Astrocyte (in vitro differentiated cells and primary cell): ENCODE data around the gene PGM2L1. TPM values are rescaled to one million over a fixed set of nuclear protein-coding genes. Genes with fewer than 3 reads are reported as not detected.

Source experiments
- DNase-seq: peaks from one replicate; pipeline ENCODE4 v3.0.0-alpha.2; 2010; ENCODE audit warnings: low read depth
- FAIRE-seq: peaks from 2 replicates; lab custom pipeline; 2011; peaks lifted over from hg19 to GRCh38; lab: Jason Lieb, UNC
- H2AFZ ChIP-seq: 2 replicates; pipeline ENCODE4 v1.6.0; 2012; ENCODE audit warnings: low read depth, low read length, inconsistent platforms
- H3K27ac ChIP-seq: 2 replicates; pipeline ENCODE4 v1.5.1; 2011; ENCODE audit warnings: low read depth, low read length, inconsistent platforms
- H3K27me3 ChIP-seq: 2 replicates; pipeline ENCODE4 v1.6.0; 2011; ENCODE audit warnings: low read length, inconsistent platforms; ENCODE audit not compliant: insufficient read depth
- H3K36me3 ChIP-seq: 2 replicates; pipeline ENCODE4 v1.5.1; 2011; ENCODE audit warnings: low read length, inconsistent platforms; ENCODE audit not compliant: insufficient read depth
- H3K4me1 ChIP-seq: 2 replicates; pipeline ENCODE4 v1.5.1; 2011; ENCODE audit warnings: low read length, inconsistent platforms; ENCODE audit not compliant: insufficient read depth
- H3K4me2 ChIP-seq: 2 replicates; pipeline ENCODE4 v1.6.0; 2012; ENCODE audit warnings: low read length, inconsistent platforms
- H3K4me3 ChIP-seq: 2 replicates; pipeline ENCODE4 v1.5.1; 2011; ENCODE audit warnings: low read depth, mild to moderate bottlenecking, low read length, inconsistent platforms; ENCODE audit not compliant: insufficient read depth
- H3K79me2 ChIP-seq: 2 replicates; pipeline ENCODE4 v1.6.0; 2012; ENCODE audit warnings: mild to moderate bottlenecking, low read length, inconsistent platforms; ENCODE audit not compliant: insufficient read depth
- H3K9ac ChIP-seq: 2 replicates; pipeline ENCODE4 v1.6.0; 2012; ENCODE audit warnings: mild to moderate bottlenecking, low read length, inconsistent platforms
- H3K9me3 ChIP-seq: 2 replicates; pipeline ENCODE4 v1.5.1; 2012; ENCODE audit warnings: low read depth, mild to moderate bottlenecking, low read length, inconsistent platforms; ENCODE audit not compliant: insufficient read depth
- H4K20me1 ChIP-seq: 2 replicates; pipeline ENCODE4 v1.6.0; 2012; ENCODE audit warnings: low read length, inconsistent platforms; ENCODE audit not compliant: insufficient read depth
- H3K27ac Mint-ChIP-seq: one replicate; pipeline ENCODE4 v1.8.0; 2021; ENCODE audit warnings: mild to moderate bottlenecking, mixed read lengths; ENCODE audit not compliant: unreplicated experiment
- H3K27me3 Mint-ChIP-seq: one replicate; pipeline ENCODE4 v1.8.0; 2021; ENCODE audit warnings: low read depth, mixed read lengths; ENCODE audit not compliant: unreplicated experiment
- H3K36me3 Mint-ChIP-seq: one replicate; pipeline ENCODE4 v1.8.0; 2021; ENCODE audit warnings: low read depth, mixed read lengths; ENCODE audit not compliant: unreplicated experiment
- H3K4me1 Mint-ChIP-seq: one replicate; pipeline ENCODE4 v1.8.0; 2021; ENCODE audit warnings: low read depth, mixed read lengths; ENCODE audit not compliant: unreplicated experiment
- H3K4me3 Mint-ChIP-seq: one replicate; pipeline ENCODE4 v1.8.0; 2021; ENCODE audit warnings: mild to moderate bottlenecking, moderate library complexity, mixed read lengths; ENCODE audit not compliant: unreplicated experiment
- H3K9me3 Mint-ChIP-seq: one replicate; pipeline ENCODE4 v1.8.0; 2021; ENCODE audit warnings: mild to moderate bottlenecking, mixed read lengths; ENCODE audit not compliant: unreplicated experiment
- EZH2 ChIP-seq: IDR thresholded peaks from 2 replicates; pipeline ENCODE4 v1.6.1; 2012; ENCODE audit warnings: mild to moderate bottlenecking, low read length, inconsistent platforms; ENCODE audit not compliant: insufficient read depth
- total RNA-seq: library from RNA; stranded (reverse); gene quantifications from 2 replicates; pipeline ENCODE4 v1.2.1, GENCODE V29; 2021
- TF ChIP-seq, protein P1 (sequence below): IDR thresholded peaks from 2 replicates; pipeline ENCODE4 v1.5.1; 2011; ENCODE audit warnings: low read depth, mild to moderate bottlenecking, inconsistent platforms, low read length, moderate library complexity; ENCODE audit not compliant: insufficient read depth

PGM2L1 gene
- total RNA-seq, 1 donor from 2014 or later, result 43.6 TPM

GRCh38 chr11:74339619-74340018 lies 58.6 kb downstream of the PGM2L1 start:
- DNase-seq (no peak), FAIRE-seq (no peak)
- no peak overlapping the region for H3K27ac Mint-ChIP-seq
- TF ChIP-seq, protein P1, sequence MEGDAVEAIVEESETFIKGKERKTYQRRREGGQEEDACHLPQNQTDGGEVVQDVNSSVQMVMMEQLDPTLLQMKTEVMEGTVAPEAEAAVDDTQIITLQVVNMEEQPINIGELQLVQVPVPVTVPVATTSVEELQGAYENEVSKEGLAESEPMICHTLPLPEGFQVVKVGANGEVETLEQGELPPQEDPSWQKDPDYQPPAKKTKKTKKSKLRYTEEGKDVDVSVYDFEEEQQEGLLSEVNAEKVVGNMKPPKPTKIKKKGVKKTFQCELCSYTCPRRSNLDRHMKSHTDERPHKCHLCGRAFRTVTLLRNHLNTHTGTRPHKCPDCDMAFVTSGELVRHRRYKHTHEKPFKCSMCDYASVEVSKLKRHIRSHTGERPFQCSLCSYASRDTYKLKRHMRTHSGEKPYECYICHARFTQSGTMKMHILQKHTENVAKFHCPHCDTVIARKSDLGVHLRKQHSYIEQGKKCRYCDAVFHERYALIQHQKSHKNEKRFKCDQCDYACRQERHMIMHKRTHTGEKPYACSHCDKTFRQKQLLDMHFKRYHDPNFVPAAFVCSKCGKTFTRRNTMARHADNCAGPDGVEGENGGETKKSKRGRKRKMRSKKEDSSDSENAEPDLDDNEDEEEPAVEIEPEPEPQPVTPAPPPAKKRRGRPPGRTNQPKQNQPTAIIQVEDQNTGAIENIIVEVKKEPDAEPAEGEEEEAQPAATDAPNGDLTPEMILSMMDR, result no peak
- TF ChIP-seq EZH2, result no peak
- H3K4me3 Mint-ChIP-seq, result no peak overlapping the region
- H3K9me3 Mint-ChIP-seq, result no peaks in the 10 kb centered on the region
- H3K36me3 ChIP-seq, result peaks cover 15% of the 10 kb centered on the region
- no peaks in the 10 kb centered on the region for H4K20me1 ChIP-seq
- no peaks in the 10 kb centered on the region for H3K4me1 Mint-ChIP-seq
- no peak overlapping the region for H3K27ac ChIP-seq
- no peaks in the 10 kb centered on the region for H3K27me3 ChIP-seq
- H3K79me2 ChIP-seq, result no peaks in the 10 kb centered on the region
- no peak overlapping the region for H3K4me3 ChIP-seq
- no peaks in the 10 kb centered on the region for H3K9me3 ChIP-seq
- no peak overlapping the region for H3K9ac ChIP-seq
- peaks cover 11% of the 10 kb centered on the region for H3K36me3 Mint-ChIP-seq
- no peak overlapping the region for H3K4me2 ChIP-seq
- H3K27me3 Mint-ChIP-seq, result no peaks in the 10 kb centered on the region
- no peak overlapping the region for H2AFZ ChIP-seq
- H3K4me1 ChIP-seq, result no peaks in the 10 kb centered on the region

DNA sequence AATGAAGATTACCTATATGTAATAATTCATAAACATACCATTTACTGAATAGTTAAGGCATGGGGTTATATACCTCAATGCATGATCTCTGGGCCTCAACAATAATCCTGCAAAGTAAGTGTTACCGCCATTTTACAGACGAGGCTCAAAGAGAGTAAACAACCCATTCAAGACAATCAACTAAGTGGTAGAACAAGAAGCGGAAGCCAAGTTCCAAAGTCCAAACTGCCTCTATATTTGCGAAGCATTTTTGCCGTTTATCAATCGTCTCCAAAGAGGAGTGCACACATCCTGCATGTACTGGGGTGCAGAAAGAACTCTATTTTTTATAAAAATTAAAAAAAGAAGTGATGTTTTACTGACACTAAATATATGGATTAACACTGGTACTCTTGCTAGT lies 59.3 kb downstream of the PGM2L1 start:
- Histone ChIP-seq H2AFZ (no peak overlapping the region), H3K9ac (no peak overlapping the region), H3K9me3 (no peaks in the 10 kb centered on the region), H3K27me3 (no peaks in the 10 kb centered on the region), H3K4me3 (no peak overlapping the region), H4K20me1 (no peaks in the 10 kb centered on the region), H3K79me2 (no peaks in the 10 kb centered on the region), H3K4me2 (no peak overlapping the region), H3K27ac (no peak overlapping the region), H3K4me1 (no peaks in the 10 kb centered on the region), H3K36me3 (peaks cover 15% of the 10 kb centered on the region)
- DNase-seq, result no peak
- no peaks in the 10 kb centered on the region for H3K4me1 Mint-ChIP-seq
- FAIRE-seq, result no peak
- TF ChIP-seq, protein P1, result no peak
- TF ChIP-seq EZH2, result no peak
- no peak overlapping the region for H3K27ac Mint-ChIP-seq
- peaks cover 9% of the 10 kb centered on the region for H3K36me3 Mint-ChIP-seq
- H3K27me3 Mint-ChIP-seq, result no peaks in the 10 kb centered on the region
- no peaks in the 10 kb centered on the region for H3K9me3 Mint-ChIP-seq
- H3K4me3 Mint-ChIP-seq, result no peak overlapping the region

- H2AFZ ChIP-seq, result no peak overlapping the region
- no peak overlapping the region for H3K4me3 Mint-ChIP-seq
- H3K4me2 ChIP-seq, result no peak overlapping the region
- H3K27me3 ChIP-seq, result no peaks in the 10 kb centered on the region
- no peak overlapping the region for H3K27ac Mint-ChIP-seq
- no peaks in the 10 kb centered on the region for H3K9me3 ChIP-seq
- TF ChIP-seq, protein P1, result no peak
- no peak for TF ChIP-seq EZH2
- DNase-seq (no peak), FAIRE-seq (peak; percentile 29)
- no peaks in the 10 kb centered on the region for H3K79me2 ChIP-seq
- H4K20me1 ChIP-seq, result no peaks in the 10 kb centered on the region
- peaks cover 16% of the 10 kb centered on the region for H3K4me1 ChIP-seq
- H3K9me3 Mint-ChIP-seq, result no peaks in the 10 kb centered on the region
- H3K27me3 Mint-ChIP-seq, result no peaks in the 10 kb centered on the region
- no peak overlapping the region for H3K4me3 ChIP-seq
- H3K36me3 Mint-ChIP-seq, result peaks cover 2% of the 10 kb centered on the region
- no peak overlapping the region for H3K27ac ChIP-seq
- H3K9ac ChIP-seq, result no peak overlapping the region
- peaks cover 3% of the 10 kb centered on the region for H3K36me3 ChIP-seq
- H3K4me1 Mint-ChIP-seq, result peaks cover 5% of the 10 kb centered on the region
Measured at GRCh38 chr11:74333193-74333592, 65.0 kb downstream of the PGM2L1 start.
